Measurements from ENCODE around the gene PHF21A.
A peak's percentile ranks its signal among the peaks of the same experiment; 100 is the strongest.
"Not testable (repeated sequence)": the region's sequence is repeated elsewhere in the genome, so short reads cannot be mapped to it uniquely, and the experiment has no call there.

PHF21A gene

GRCh38 chr11:46120346-46121300 is 631 bp downstream of the PHF21A start:
- DNase-seq: peak; percentile 61 to 68

DNA sequence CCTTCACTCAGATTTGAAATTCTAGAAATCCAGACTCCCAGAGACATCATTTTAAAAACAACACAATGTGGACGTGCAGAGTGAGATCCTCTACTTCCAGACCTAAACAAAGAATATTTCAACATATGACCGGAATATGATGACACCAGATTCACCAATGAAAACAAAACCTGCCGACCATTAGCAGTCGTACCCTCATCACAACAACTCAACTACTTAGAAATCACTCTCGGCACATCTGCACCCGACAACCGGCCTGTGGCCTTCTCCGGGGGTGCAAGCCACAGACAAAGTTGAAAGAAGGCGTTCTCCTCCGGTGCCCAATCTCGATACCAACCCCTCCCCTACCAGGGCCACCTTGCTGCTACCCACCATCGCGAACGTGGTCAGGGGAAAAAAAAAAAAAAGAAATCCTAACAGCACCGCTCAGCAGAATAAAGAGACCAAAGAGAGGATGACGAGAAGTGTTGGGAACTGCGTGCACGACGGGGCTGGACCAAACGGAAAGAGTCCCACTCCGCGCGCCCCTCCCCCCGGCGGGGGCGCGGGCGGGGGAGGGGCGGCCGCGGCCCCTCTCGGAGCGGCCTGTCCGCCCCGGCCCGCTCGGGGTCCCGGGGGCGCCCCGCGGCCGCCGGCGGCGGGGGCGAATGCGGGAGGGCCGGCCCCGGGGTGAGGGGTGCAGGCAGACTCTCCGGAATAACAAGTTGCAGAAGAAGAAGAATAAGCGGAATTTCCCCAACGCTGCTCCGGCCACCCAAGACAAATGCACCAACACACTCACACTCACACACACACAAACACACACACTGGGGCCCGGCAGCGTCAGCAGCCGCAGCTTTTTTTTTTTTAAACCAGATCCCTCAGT is 1.7 kb downstream of the PHF21A start:
- DNase-seq: peak in 1 of 2 experiments; percentile 47

DNA sequence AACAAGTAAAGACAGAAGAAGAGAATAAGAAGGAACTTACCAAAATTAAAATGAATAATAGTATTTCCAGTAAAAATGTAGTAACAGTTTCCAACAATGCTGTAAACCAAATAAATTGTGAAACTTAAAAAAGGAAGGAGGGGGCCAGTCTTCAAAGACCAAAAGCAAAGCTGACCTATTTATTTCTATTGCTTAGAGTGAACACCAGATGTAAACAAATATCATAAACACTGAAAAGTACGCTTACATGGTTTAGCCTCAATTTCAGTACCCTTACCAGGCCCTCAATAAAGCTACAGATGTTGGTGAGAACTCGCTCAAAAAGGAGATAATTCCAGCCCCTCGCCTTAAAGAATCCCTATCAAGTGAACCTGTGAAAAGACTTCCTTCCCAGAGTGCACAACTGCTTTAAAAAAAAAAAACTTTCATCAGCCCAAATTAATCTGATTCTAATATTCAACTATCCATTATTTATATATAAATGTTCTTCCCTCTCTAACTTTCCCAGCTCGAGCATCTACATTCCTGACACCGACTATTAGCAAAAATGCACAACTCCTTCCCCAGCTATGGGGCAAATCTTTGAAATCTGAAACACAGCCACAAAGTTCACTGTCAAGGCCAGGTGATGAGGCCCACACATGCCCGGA is 2.4 kb downstream of the PHF21A start:
- DNase-seq: no peak

GRCh38 chr11:46117842-46118241 is 3.4 kb downstream of the PHF21A start:
- DNase-seq: no peak

GRCh38 chr11:46116712-46117037 is 4.6 kb downstream of the PHF21A start:
- not testable (repeated sequence) for DNase-seq

DNA sequence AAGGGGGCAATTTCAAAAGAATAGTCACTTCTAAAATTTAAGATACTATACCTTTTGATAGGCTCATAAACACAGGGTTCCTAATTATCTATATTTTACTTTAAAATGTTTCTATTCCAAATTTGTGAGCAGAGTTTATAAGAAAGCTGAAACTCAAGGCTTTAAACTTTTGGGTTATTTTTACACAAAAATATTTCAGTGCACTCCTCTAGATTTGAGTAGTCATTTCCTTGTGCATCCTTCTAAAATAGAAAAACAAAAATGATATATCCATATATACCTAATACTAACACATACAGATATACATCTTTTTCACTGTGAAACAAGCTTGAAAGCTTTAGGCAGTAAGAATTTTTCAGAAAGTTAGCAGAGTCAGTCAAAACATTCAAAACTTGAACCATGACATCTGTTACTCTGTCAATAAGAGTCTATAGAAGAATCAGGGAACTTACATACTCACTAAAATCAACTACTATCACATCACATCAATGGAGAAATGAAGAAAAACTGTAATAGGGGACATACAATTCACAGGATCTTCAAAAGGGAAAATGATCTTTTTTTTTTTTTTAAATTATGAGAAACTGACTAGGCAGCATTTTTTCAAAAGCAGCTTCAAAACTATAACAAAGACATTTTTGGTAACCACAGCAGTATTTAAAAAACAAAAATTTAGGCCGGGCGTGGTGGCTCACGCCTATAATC is 5.1 kb downstream of the PHF21A start:
- no peak for DNase-seq

DNA sequence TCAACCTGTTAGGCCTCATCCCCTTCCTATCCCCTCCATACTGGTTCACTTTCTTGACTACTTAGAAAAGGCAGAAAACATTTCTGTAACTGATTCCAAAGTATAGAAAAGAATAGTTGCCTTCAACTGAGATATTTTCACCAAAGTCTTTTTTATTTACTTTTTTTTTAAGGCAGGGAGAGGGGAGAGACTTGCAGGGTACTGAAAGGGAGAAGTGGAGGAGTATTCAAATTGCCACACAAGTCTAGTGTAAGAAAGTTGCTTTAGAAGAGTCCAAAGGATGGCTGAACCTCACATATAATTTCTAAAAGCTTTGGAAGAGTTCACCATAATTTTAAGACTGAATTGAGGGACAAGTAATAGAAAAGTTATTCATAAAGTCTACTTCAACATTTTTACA is 6.3 kb downstream of the PHF21A start:
- no peak for DNase-seq

DNA sequence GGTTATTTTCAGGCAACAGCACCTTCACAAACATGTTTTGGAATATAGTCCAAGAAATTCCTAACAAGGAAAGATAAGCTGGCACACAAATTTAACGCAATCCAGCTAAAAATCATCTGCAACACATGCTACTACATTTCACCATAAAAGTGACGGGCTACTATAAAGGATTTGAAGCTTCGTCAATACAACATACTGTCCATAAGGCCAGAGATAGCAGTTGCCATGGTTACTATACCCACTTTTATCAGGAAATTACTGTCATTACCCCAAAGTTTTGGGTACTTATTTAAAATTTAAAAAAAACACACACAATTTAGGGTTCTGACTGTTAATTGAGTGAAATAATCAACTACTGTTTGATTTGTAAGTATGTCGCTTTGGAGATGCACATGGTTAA is 6.9 kb downstream of the PHF21A start:
- no peak for DNase-seq

DNA sequence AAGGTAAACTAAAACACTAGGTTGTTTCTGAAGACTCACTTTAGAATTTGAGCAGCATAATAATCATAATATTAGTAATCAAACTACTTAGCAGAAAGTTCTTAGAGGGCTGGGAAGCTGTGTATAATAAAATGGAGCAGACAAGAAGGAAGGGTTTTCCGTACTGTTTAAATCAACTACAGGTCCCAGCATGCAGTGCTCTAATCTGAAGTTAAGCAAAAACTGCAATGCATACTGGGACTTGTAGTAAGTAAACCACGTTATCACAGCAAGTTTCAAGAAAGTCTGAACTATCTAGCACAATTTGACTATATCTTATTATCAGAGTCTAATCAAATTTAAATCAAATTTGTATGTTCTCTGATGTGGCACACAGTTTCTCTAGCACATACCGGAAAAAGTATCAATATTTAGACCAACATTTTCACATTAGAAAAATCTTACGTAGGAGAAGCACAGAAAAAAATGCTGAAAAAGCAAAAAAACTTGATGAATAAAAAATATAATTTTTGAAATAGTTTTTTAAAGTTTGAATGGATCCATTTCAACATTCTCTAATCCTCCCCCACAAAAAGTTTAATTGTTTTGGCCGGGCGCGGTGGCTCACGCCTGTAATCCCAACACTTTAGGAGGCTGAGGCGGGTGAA is 8.2 kb downstream of the PHF21A start:
- peak; percentile 22 to 28 for DNase-seq

DNA sequence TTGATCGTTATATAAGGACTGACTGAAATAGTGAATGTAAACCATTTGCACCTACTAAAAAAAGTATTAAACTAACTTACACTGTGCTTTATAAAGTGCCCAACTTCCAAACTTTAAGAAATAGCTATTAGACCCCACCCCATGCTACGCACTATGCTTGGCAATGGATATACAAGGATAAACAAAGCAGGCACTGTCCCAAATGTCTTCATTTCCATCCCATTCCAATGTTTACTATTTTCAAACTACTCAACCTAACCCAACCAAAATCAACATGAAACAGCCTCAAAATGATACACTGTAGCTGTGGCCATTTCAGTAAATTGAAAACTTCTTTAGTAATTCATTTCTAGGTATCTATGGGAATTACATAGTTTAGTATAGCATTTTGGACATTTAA is 12.5 kb downstream of the PHF21A start:
- DNase-seq: no peak

DNA sequence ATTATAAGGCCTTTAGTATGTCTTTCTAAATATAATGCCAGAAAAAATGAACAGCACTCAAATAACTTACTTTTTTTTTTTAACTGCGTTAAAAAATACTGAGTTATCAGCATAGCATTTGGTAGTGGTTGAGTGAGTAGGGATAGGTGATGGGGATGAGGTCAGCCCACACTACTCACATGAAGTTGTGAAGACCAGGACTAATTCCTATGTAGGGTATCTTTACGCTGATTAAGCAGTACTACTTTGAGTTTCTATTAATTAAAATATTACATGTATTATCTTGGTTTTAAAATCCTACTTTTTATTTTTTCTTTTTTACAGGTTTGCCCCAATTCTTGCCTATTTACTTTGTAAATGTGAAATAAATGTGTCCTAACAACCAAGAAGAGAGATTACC is 13.5 kb downstream of the PHF21A start:
- DNase-seq: no peak

DNA sequence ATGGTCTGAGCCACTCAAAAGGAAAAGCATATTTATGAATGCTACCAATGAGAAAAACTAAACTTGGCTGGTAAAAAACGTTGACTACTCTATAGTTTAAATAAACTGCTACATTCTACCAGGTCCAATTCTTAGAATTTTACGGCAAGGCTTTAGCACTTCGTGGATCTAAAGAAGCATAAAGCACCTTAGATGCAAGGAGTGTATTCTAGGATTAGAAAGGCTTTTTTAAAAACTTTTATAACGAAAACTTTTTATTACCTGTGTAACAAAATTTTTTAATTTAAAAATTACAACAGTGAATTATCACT is 13.9 kb downstream of the PHF21A start:
- no peak for DNase-seq

DNA sequence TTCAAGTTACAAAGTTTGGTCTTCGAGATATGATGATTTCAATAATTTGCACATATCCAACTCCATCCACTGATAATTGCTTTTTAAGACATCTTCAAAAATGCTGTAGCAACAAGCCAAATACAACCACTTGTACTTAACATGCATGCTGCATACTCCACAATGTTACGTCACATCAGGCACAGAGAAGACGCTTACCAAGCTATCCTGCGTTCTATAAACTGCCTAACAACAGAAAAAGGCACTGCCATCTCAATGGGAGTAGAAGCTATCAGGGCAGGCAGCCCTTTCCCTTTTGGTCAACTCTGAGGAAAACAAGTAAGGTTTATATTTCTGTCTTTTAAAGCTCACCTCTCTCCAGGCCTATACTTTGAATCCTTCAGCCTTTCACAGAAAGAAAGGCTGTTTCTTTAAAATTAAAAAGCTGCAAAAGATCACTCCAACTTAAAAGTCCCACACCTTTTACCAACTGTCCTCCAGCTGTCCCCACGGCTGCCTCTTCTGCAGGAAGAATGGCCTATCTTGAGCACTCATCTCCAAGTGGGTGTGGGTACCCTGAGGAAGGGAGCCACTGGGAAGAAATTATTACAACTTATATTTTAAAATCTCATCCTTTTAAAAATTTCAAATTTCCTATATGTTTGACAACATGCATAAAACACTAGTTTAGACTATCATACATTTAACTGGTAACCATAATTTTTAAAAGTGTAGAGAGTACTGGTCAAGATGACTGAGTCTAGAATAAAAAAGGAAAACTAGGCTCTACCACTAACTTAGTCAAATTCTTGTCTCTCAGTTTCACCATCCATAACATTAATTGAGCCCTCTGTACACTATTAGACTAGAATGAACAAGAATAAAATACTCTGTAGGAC is 14.5 kb downstream of the PHF21A start:
- DNase-seq: no peak

- DNase-seq: no peak
These were observed 15.3 kb downstream of the PHF21A start for GRCh38 chr11:46105926-46106325.

- no peak for DNase-seq
These were observed 16.1 kb downstream of the PHF21A start for GRCh38 chr11:46105134-46105628.

DNA sequence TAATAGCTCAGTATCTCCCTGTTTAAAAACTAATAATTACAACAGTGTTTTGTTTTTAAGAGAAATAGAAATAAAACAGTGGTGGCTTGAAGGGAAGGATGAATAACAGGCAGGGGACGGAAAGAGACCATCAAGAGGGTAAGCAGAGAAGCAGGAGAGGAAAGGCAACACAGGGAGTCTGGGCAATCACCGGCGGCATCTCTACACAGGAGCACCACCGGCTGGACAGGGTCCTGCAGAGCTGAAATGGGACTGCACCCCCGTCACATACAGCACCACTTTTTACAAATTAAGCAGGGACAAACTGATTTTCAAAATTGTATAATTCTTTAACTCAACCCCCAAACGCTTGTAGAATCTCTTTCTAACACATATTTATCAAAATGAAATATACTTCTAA is 18.4 kb downstream of the PHF21A start:
- no peak for DNase-seq

DNA sequence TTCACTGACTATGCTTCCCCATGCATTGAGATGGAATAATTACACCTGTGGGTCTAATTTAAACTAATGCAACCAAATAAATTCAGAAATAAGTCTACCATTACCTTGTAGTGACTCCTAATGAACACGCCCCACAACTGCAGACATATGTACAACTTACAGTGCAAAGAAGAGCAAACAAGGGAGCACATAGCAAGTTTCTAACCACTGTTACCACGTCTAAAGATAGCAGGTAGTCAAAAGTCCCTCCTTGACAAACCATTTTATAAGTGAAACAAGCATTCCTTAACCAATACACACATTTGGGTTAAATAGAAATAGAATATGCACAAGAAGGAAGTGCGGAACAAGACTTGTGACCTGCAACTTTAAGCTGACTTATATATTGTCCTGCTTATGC is 20.6 kb downstream of the PHF21A start:
- DNase-seq: no peak

DNA sequence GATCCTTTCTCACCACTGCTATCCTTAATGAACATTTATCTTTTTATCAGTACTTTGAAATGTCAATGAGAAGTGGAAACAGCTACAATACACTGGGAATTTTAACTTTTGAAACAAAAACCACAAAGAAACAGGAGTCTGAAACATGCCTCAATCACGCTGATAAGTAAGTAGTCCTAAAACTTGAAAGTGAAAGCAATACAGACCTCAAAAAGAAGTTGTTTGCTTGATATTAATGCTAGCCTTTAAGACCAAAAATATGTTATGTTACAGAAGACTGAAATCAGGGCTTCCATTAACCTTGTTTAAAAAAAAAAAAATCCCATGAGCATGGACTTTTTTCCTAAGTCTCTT is 21.3 kb downstream of the PHF21A start:
- no peak for DNase-seq

GRCh38 chr11:46090375-46090774 is 30.9 kb downstream of the PHF21A start:
- DNase-seq: no peak

DNA sequence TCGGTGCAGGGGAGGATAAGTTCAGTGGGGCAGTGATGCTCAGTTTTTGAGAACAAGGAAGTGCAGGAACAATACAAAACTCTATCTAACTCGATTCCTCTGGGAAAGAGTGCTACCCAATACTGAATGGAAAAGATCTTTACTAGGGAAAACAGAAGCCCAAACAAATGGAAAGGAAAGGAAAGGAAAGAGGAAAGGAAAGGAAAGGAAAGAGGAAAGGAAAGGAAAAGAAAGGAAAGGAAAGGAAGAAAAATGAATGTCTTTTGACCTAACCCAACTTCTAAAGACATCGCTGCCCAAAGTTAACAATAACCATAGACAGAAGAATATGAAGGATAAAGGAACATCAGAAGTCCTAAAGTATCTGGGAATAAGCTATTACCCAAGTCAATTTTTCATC is 41.6 kb downstream of the PHF21A start:
- DNase-seq: no peak

DNA sequence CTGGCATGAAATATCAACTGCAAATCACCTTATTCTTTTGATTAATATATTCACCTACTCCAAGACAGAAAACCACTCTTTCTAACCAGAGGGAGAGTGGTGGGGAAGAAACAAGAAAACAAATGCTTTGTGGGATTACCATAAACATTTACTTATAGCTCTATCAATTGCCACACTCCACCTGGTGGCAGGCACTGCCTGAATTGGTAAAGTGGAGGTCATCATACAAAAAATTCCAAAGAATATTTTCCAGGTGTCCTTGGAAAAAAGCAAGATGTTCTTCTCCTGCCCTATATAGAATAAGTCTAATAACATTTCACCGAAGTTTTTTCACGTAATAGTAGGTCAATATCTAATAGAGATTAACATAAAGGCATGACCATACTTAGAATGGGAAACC is 45.3 kb downstream of the PHF21A start:
- DNase-seq: no peak

Data from NCI-H1930 (cell line).